ENCODE measurements around the gene BLM.

Gene BLM

GRCh38 chr15:90711842-90712241 is 5.3 kb upstream of the BLM start:
- no peak for DNase-seq (ENCODE audit: low read depth)
- no peak overlapping the region for H3K4me3 ChIP-seq (ENCODE audit: low read depth, low read length)

GRCh38 chr15:90713081-90713480 is 4.1 kb upstream of the BLM start:
- H3K4me3 ChIP-seq (ENCODE audit: low read depth, low read length) = no peak overlapping the region
- no peak for DNase-seq (ENCODE audit: low read depth)
- TF ChIP-seq CTCF (IDR thresholded peaks at IDR 0.05; ENCODE audit: low read depth, low read length, missing control alignments) = no peak

More at GRCh38 chr15:90711842-90712241, 5.3 kb upstream of the BLM start:
- TF ChIP-seq CTCF (IDR thresholded peaks at IDR 0.05; ENCODE audit: low read depth, low read length, missing control alignments) = no peak

GRCh38 chr15:90716317-90716975 is 700 bp upstream of the BLM start:
- H3K4me3 ChIP-seq (ENCODE audit: low read depth, low read length) = peak overlapping the region; percentile 91
- TF ChIP-seq CTCF (IDR thresholded peaks at IDR 0.05; ENCODE audit: low read depth, low read length, missing control alignments) = no peak
- DNase-seq (ENCODE audit: low read depth) = no peak

- DNase-seq (ENCODE audit: low read depth) = no peak
- H3K4me3 ChIP-seq (ENCODE audit: low read depth, low read length) = peak overlapping the region; percentile 91
- no peak for TF ChIP-seq CTCF (IDR thresholded peaks at IDR 0.05; ENCODE audit: low read depth, low read length, missing control alignments)
Observed at GRCh38 chr15:90718232-90718631, 1.1 kb downstream of the BLM start.

GRCh38 chr15:90720131-90720530 is 3.0 kb downstream of the BLM start:
- DNase-seq (ENCODE audit: low read depth) = no peak
- H3K4me3 ChIP-seq (ENCODE audit: low read depth, low read length) = no peak overlapping the region
- TF ChIP-seq CTCF (IDR thresholded peaks at IDR 0.05; ENCODE audit: low read depth, low read length, missing control alignments) = no peak

GRCh38 chr15:90729261-90729660 is 12.1 kb downstream of the BLM start:
- no peak for TF ChIP-seq CTCF (IDR thresholded peaks at IDR 0.05; ENCODE audit: low read depth, low read length, missing control alignments)
- no peak for DNase-seq (ENCODE audit: low read depth)
- H3K4me3 ChIP-seq (ENCODE audit: low read depth, low read length) = no peak overlapping the region

- no peak overlapping the region for H3K4me3 ChIP-seq (ENCODE audit: low read depth, low read length)
- no peak for DNase-seq (ENCODE audit: low read depth)
- no peak for TF ChIP-seq CTCF (IDR thresholded peaks at IDR 0.05; ENCODE audit: low read depth, low read length, missing control alignments)
Observed at GRCh38 chr15:90730290-90730689, 13.1 kb downstream of the BLM start.
